Parathyroid adenoma (tissue), 2 donors: Measurements from ENCODE around the gene ARHGAP6.

ENCODE experiments used
- H2AFZ ChIP-seq: fragments of 300-600 bp; sonication (generic); one replicate; pipeline ENCODE4 v1.7.0; 2017; ENCODE audit warnings: antibody characterized with exemption, mild to moderate bottlenecking
- H3K27ac ChIP-seq: fragments of 300-600 bp; sonication (generic); one replicate; pipeline ENCODE4 v1.7.0; 2017
- H3K27me3 ChIP-seq: fragments of 300-600 bp; sonication (generic); one replicate; pipeline ENCODE4 v1.7.0; 2017; ENCODE audit warnings: low read length; ENCODE audit not compliant: control insufficient read depth, insufficient read depth
- H3K36me3 ChIP-seq: fragments of 300-600 bp; sonication (generic); one replicate; pipeline ENCODE4 v1.7.0; 2017; ENCODE audit warnings: low read length; ENCODE audit not compliant: control insufficient read depth, insufficient read depth
- H3K4me1 ChIP-seq: fragments of 300-600 bp; sonication (generic); one replicate; pipeline ENCODE4 v1.7.0; 2017; ENCODE audit warnings: control low read depth
- H3K4me2 ChIP-seq: fragments of 300-600 bp; sonication (generic); one replicate; pipeline ENCODE4 v1.7.0; 2017; ENCODE audit warnings: low read length
- H3K4me3 ChIP-seq: fragments of 300-600 bp; sonication (generic); one replicate; pipeline ENCODE4 v1.7.0; 2017; ENCODE audit warnings: low read depth, low read length
- H3K79me2 ChIP-seq: fragments of 300-600 bp; sonication (generic); one replicate; pipeline ENCODE4 v1.7.0; 2017; ENCODE audit warnings: control low read depth
- H3K9ac ChIP-seq: fragments of 300-600 bp; sonication (generic); one replicate; pipeline ENCODE4 v1.7.0; 2017; ENCODE audit warnings: mild to moderate bottlenecking
- H3K9me3 ChIP-seq: fragments of 300-600 bp; sonication (generic); one replicate; pipeline ENCODE4 v1.7.0; 2017; ENCODE audit warnings: low read length; ENCODE audit not compliant: control insufficient read depth
- CTCF ChIP-seq: fragments of 300-600 bp; sonication (generic); IDR thresholded peaks from one replicate; pipeline ENCODE4 v1.7.0; 2017; ENCODE audit warnings: antibody characterized with exemption, mild to moderate bottlenecking
- donor health status: primary hyperparathyroidism.

The ARHGAP6 gene

GRCh38 chrX:11189097-11189496, 476.6 kb downstream of the ARHGAP6 start:
- H2AFZ ChIP-seq: no peak overlapping the region
- H3K4me1 ChIP-seq: no peaks in the 10 kb centered on the region
- no peaks in the 10 kb centered on the region for H3K27me3 ChIP-seq
- no peak overlapping the region for H3K4me3 ChIP-seq
- no peak overlapping the region for H3K4me2 ChIP-seq
- no peaks in the 10 kb centered on the region for H3K9me3 ChIP-seq
- no peaks in the 10 kb centered on the region for H3K79me2 ChIP-seq
- H3K36me3 ChIP-seq: no peaks in the 10 kb centered on the region
- no peak for TF ChIP-seq CTCF
- H3K27ac ChIP-seq: no peak overlapping the region
- H3K9ac ChIP-seq: no peak overlapping the region

GRCh38 chrX:11188664-11189063, 477.1 kb downstream of the ARHGAP6 start:
- H3K27ac ChIP-seq: no peak overlapping the region
- H3K36me3 ChIP-seq: no peaks in the 10 kb centered on the region
- H3K79me2 ChIP-seq: no peaks in the 10 kb centered on the region
- no peak overlapping the region for H3K4me3 ChIP-seq
- no peaks in the 10 kb centered on the region for H3K4me1 ChIP-seq
- H3K27me3 ChIP-seq: no peaks in the 10 kb centered on the region
- no peak for TF ChIP-seq CTCF
- no peak overlapping the region for H3K4me2 ChIP-seq
- no peak overlapping the region for H2AFZ ChIP-seq
- no peak overlapping the region for H3K9ac ChIP-seq
- H3K9me3 ChIP-seq: no peaks in the 10 kb centered on the region

- TF ChIP-seq CTCF: no peak
- no peak overlapping the region for H3K27ac ChIP-seq
- H2AFZ ChIP-seq: no peak overlapping the region
- no peaks in the 10 kb centered on the region for H3K79me2 ChIP-seq
- H3K9me3 ChIP-seq: no peaks in the 10 kb centered on the region
- H3K4me1 ChIP-seq: no peaks in the 10 kb centered on the region
- H3K36me3 ChIP-seq: no peaks in the 10 kb centered on the region
- H3K4me2 ChIP-seq: no peak overlapping the region
- no peaks in the 10 kb centered on the region for H3K27me3 ChIP-seq
- H3K9ac ChIP-seq: no peak overlapping the region
- H3K4me3 ChIP-seq: no peak overlapping the region
Measured at GRCh38 chrX:11187001-11187400, 478.7 kb downstream of the ARHGAP6 start.

- H3K4me2 ChIP-seq: no peak overlapping the region
- no peak overlapping the region for H3K4me3 ChIP-seq
- H2AFZ ChIP-seq: no peak overlapping the region
- no peak overlapping the region for H3K27ac ChIP-seq
- H3K9me3 ChIP-seq: no peaks in the 10 kb centered on the region
- no peaks in the 10 kb centered on the region for H3K4me1 ChIP-seq
- no peaks in the 10 kb centered on the region for H3K79me2 ChIP-seq
- no peak overlapping the region for H3K9ac ChIP-seq
- no peak for TF ChIP-seq CTCF
- no peaks in the 10 kb centered on the region for H3K27me3 ChIP-seq
- H3K36me3 ChIP-seq: no peaks in the 10 kb centered on the region
Measured at GRCh38 chrX:11185861-11186260, 479.9 kb downstream of the ARHGAP6 start.

- Histone ChIP-seq H3K27me3 (no peaks in the 10 kb centered on the region), H3K9ac (no peak overlapping the region), H3K4me2 (no peak overlapping the region), H3K4me1 (no peaks in the 10 kb centered on the region), H3K27ac (no peak overlapping the region), H3K36me3 (no peaks in the 10 kb centered on the region), H3K79me2 (no peaks in the 10 kb centered on the region), H2AFZ (no peak overlapping the region), H3K4me3 (no peak overlapping the region), H3K9me3 (no peaks in the 10 kb centered on the region)
- TF ChIP-seq CTCF: no peak
Measured at GRCh38 chrX:11180571-11180970, 485.1 kb downstream of the ARHGAP6 start.
